Uterus (tissue), 2 donors: ENCODE results near the gene PCDHGB3.

Source experiments
- POLR2A ChIP-seq, 2 donors: fragments of 450-650 bp; IDR thresholded peaks; one replicate each; pipeline ENCODE4 v1.6.1; 2016; ENCODE audit warnings: antibody characterized with exemption in 2 of 2, mild to moderate bottlenecking in 1 of 2, moderate library complexity in 1 of 2
- TF ChIP-seq, protein P1 (sequence below), 4 experiments: fragments of 200-600 bp in 2 of 4; fragments of 450-650 bp in 2 of 4; sonication (generic) in 2 of 4; IDR thresholded peaks; one replicate each; pipeline ENCODE4 v1.5.1; 2016 to 2019; ENCODE audit warnings: antibody characterized with exemption in 4 of 4, mild to moderate bottlenecking in 2 of 4, moderate library complexity in 1 of 4

DNA sequence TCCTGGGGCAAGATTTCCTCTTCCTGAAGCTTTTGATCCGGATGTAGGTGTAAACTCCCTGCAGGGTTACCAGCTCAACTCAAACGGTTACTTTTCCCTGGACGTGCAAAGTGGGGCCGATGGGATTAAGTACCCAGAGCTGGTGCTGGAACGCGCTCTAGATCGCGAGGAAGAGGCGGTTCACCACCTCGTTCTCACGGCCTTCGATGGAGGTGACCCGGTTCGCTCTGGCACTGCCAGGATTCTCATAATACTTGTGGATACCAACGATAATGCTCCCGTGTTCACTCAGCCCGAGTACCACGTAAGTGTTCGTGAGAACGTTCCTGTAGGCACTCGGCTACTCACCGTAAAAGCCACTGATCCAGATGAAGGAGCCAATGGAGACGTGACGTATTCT is 14.4 kb upstream of the PCDHGB3 start:
- TF ChIP-seq, protein P1, sequence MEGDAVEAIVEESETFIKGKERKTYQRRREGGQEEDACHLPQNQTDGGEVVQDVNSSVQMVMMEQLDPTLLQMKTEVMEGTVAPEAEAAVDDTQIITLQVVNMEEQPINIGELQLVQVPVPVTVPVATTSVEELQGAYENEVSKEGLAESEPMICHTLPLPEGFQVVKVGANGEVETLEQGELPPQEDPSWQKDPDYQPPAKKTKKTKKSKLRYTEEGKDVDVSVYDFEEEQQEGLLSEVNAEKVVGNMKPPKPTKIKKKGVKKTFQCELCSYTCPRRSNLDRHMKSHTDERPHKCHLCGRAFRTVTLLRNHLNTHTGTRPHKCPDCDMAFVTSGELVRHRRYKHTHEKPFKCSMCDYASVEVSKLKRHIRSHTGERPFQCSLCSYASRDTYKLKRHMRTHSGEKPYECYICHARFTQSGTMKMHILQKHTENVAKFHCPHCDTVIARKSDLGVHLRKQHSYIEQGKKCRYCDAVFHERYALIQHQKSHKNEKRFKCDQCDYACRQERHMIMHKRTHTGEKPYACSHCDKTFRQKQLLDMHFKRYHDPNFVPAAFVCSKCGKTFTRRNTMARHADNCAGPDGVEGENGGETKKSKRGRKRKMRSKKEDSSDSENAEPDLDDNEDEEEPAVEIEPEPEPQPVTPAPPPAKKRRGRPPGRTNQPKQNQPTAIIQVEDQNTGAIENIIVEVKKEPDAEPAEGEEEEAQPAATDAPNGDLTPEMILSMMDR (IDR thresholded peaks at IDR 0.05): no peak
- no peak for TF ChIP-seq POLR2A (IDR thresholded peaks at IDR 0.05)
